DND-41 (cell line): ENCODE measurements around the gene BAAT.

Experiments
- ATAC-seq: fragments of 200-7000 bp; cut with Tn5 transposase; 3 replicates; pipeline ENCODE4 v1.9.1; 2021; ENCODE audit warnings: low read depth; ENCODE audit not compliant: insufficient read depth
- DNase-seq: peaks from one replicate; pipeline ENCODE4 v3.0.0-alpha.2; 2020
- H2AFZ ChIP-seq: 2 replicates; pipeline ENCODE4 v1.6.0; 2012; ENCODE audit warnings: low read depth, low read length
- H3K27ac ChIP-seq: 2 replicates; pipeline ENCODE4 v1.5.1; 2012; ENCODE audit warnings: low read length, inconsistent platforms
- H3K27me3 ChIP-seq: fragments of 200-600 bp; sonication (generic); 2 replicates; pipeline ENCODE4 v1.6.0; 2012; ENCODE audit warnings: low read length, mild to moderate bottlenecking, inconsistent platforms; ENCODE audit not compliant: insufficient read depth, poor library complexity
- H3K36me3 ChIP-seq: 2 replicates; pipeline ENCODE4 v1.5.1; 2012; ENCODE audit warnings: low read length, inconsistent platforms; ENCODE audit not compliant: insufficient read depth
- H3K4me1 ChIP-seq: 2 replicates; pipeline ENCODE4 v1.5.1; 2012; ENCODE audit warnings: mild to moderate bottlenecking, low read length; ENCODE audit not compliant: insufficient read depth
- H3K4me2 ChIP-seq: 2 replicates; pipeline ENCODE4 v1.6.0; 2012; ENCODE audit warnings: mild to moderate bottlenecking, moderate library complexity, low read length, inconsistent platforms; ENCODE audit not compliant: insufficient read depth
- H3K4me3 ChIP-seq, 2 experiments: fragments of 200-600 bp in 1 of 2; shearing (Covaris generic) in 1 of 2; 2 replicates each; pipeline ENCODE4 v1.5.1; 2012 to 2016; ENCODE audit warnings: inconsistent platforms in 2 of 2, low read length in 2 of 2, mild to moderate bottlenecking in 2 of 2, low read depth in 1 of 2, moderate library complexity in 1 of 2
- H3K79me2 ChIP-seq: 2 replicates; pipeline ENCODE4 v1.6.0; 2012; ENCODE audit warnings: low read length, inconsistent platforms; ENCODE audit not compliant: insufficient read depth
- H3K9ac ChIP-seq: 2 replicates; pipeline ENCODE4 v1.6.0; 2012; ENCODE audit warnings: low read depth, mild to moderate bottlenecking, inconsistent platforms, low read length, moderate library complexity
- H3K9me3 ChIP-seq: 2 replicates; pipeline ENCODE4 v1.5.1; 2012; ENCODE audit warnings: low read length, moderate library complexity, mild to moderate bottlenecking, inconsistent platforms; ENCODE audit not compliant: insufficient read depth, severe bottlenecking
- H4K20me1 ChIP-seq: 2 replicates; pipeline ENCODE4 v1.6.0; 2012; ENCODE audit warnings: low read length; ENCODE audit not compliant: insufficient read depth
- EZH2 ChIP-seq: IDR thresholded peaks from 3 replicates; pipeline ENCODE4 v1.6.1; 2012; ENCODE audit warnings: borderline replicate concordance, low read depth, mild to moderate bottlenecking, moderate library complexity, low read length, inconsistent platforms; ENCODE audit not compliant: severe bottlenecking
- TF ChIP-seq, protein P1 (sequence below): IDR thresholded peaks from 2 replicates; pipeline ENCODE4 v1.5.1; 2012; ENCODE audit warnings: borderline replicate concordance, low read length, moderate library complexity, mild to moderate bottlenecking; ENCODE audit not compliant: poor library complexity, severe bottlenecking; ENCODE audit errors: extremely low read depth

Gene BAAT

DNA sequence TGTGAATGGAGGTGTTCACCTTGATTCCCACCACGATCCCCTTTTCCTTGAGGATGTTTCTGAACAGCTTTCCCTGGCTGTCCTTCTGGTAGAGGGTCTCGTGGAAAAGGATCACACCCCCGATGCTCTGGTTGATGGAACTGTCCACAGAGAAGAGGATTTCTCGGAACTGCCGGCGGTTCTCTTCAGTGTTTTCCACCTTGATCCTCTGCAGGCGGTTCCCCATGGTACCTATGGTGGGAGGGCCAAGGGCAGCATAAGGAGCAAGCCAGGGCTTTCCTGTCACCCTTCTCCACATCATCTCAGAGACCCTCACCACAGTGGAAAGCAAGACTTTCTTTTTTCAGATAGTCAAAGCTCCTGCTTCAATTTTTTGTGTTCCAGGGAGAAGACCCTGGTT, 44.9 kb upstream of the BAAT start:
- Histone ChIP-seq H3K27me3 (no peaks in the 10 kb centered on the region), H3K4me1 (no peaks in the 10 kb centered on the region), H3K9ac (no peak overlapping the region)

DNA sequence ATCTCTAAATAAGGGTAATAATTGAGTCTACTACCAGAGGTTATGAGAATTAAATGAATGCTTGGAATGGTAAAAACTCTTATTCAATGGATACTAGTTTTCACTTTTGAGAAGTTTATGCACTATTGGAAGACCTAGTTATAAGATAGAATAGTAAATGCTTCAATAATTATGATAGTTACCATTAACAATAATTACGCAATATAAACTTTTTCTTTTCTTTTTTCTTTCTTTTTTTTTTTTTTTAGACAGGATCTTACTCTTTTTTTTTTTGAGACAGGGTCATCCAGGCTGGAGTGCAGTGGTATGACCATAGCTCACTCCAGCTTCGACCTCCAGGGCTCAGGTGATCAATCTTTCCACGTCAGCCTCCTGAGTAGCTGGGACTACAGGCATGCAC, 44.1 kb upstream of the BAAT start:
- ATAC-seq = no peak
- Histone ChIP-seq H3K27me3 (no peaks in the 10 kb centered on the region), H2AFZ (no peak overlapping the region), H3K4me2 (no peak overlapping the region), H3K36me3 (no peaks in the 10 kb centered on the region), H3K9ac (no peak overlapping the region), H3K79me2 (no peaks in the 10 kb centered on the region), H3K4me3 (no peak overlapping the region), H3K9me3 (no peaks in the 10 kb centered on the region), H3K4me1 (no peaks in the 10 kb centered on the region), H4K20me1 (no peaks in the 10 kb centered on the region), H3K27ac (no peak overlapping the region)
- no peak for DNase-seq
- TF ChIP-seq EZH2 = no peak
- TF ChIP-seq, protein P1, sequence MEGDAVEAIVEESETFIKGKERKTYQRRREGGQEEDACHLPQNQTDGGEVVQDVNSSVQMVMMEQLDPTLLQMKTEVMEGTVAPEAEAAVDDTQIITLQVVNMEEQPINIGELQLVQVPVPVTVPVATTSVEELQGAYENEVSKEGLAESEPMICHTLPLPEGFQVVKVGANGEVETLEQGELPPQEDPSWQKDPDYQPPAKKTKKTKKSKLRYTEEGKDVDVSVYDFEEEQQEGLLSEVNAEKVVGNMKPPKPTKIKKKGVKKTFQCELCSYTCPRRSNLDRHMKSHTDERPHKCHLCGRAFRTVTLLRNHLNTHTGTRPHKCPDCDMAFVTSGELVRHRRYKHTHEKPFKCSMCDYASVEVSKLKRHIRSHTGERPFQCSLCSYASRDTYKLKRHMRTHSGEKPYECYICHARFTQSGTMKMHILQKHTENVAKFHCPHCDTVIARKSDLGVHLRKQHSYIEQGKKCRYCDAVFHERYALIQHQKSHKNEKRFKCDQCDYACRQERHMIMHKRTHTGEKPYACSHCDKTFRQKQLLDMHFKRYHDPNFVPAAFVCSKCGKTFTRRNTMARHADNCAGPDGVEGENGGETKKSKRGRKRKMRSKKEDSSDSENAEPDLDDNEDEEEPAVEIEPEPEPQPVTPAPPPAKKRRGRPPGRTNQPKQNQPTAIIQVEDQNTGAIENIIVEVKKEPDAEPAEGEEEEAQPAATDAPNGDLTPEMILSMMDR = no peak

More for the DNA sequence above, 44.9 kb upstream of the BAAT start:
- H3K9me3 ChIP-seq = no peaks in the 10 kb centered on the region
- H4K20me1 ChIP-seq = no peaks in the 10 kb centered on the region
- ATAC-seq (no peak), DNase-seq (no peak)
- H3K27ac ChIP-seq = no peak overlapping the region
- no peak overlapping the region for H3K4me3 ChIP-seq
- H2AFZ ChIP-seq = no peak overlapping the region
- no peaks in the 10 kb centered on the region for H3K36me3 ChIP-seq
- H3K79me2 ChIP-seq = no peaks in the 10 kb centered on the region
- TF ChIP-seq EZH2 = no peak
- TF ChIP-seq, protein P1 = no peak
- H3K4me2 ChIP-seq = no peak overlapping the region

DNA sequence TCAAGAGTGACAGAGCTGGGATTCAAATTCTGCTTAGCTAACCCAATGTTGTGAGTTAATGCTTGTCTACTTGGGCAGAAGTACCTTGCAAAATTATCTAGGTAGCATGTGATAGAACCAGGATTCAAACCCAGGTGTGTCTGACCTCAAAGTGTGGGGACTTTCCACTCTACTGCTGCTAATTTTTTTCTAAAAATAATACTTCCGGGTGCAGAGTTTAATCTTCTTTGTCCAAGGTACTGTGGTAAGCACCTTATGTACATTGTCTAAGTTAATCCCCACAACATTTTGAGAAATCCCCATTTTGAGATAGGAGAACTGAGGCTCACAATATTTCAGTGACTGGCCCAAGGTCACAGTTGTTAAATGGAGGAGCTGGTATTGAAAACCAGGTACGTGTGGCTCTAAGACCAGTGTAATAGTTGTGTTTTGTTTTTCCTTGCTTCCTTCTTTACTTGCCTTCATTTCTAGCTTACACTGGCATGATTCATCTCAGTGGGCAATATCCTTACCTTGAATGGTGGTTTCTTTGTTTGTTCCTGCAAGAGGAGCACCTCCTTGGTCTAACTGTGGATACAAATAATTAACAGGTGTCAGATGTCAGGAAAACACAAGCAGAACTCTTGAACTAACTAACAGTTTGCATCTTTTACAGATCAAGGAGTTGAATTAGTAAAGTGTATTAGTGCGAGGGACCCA, 43.3 kb upstream of the BAAT start:
- no peak overlapping the region for H3K9ac ChIP-seq
- no peaks in the 10 kb centered on the region for H3K36me3 ChIP-seq
- no peak overlapping the region for H2AFZ ChIP-seq
- no peak for TF ChIP-seq EZH2
- TF ChIP-seq, protein P1 = no peak
- H3K4me1 ChIP-seq = no peaks in the 10 kb centered on the region
- no peak overlapping the region for H3K4me3 ChIP-seq
- no peaks in the 10 kb centered on the region for H3K27me3 ChIP-seq
- H3K79me2 ChIP-seq = no peaks in the 10 kb centered on the region
- no peak overlapping the region for H3K4me2 ChIP-seq
- H3K27ac ChIP-seq = no peak overlapping the region
- ATAC-seq (no peak), DNase-seq (no peak)
- H4K20me1 ChIP-seq = no peaks in the 10 kb centered on the region
- no peaks in the 10 kb centered on the region for H3K9me3 ChIP-seq
